HEK293 (cell line): Measurements from ENCODE around the gene FIP1L1.

Source experiments
- CTCF ChIA-PET: fragments of 350-600 bp; formaldehyde crosslinking; extraction: SDS; loops from one replicate; lab custom pipeline; 2021; ENCODE audit warnings: antibody characterized with exemption; lab: Yijun Ruan, JAX
- POLR2A ChIA-PET: fragments of 300-600 bp; formaldehyde crosslinking; extraction: SDS; loops from one replicate; lab custom pipeline; 2020; ENCODE audit warnings: antibody characterized with exemption, inconsistent platforms; lab: Yijun Ruan, JAX
- H3K27ac ChIP-seq: fragments of 200-500 bp; sonication (Bioruptor generic); 2 replicates; pipeline ENCODE4 v1.5.1; 2014; ENCODE audit warnings: low read depth, low read length, control low read depth, inconsistent platforms; ENCODE audit errors: extremely low read depth
- H3K36me3 ChIP-seq, 2 experiments: fragments of 200-500 bp in 1 of 2; sonication (Bioruptor generic) in 1 of 2; 1 replicate in 1 of 2; 2 replicates in 1 of 2; pipeline ENCODE4 v1.5.1; 2014 to 2017; ENCODE audit warnings: inconsistent platforms in 2 of 2, low read length in 2 of 2; ENCODE audit not compliant: control insufficient read depth in 2 of 2, insufficient read depth in 1 of 2
- H3K4me1 ChIP-seq: fragments of 200-500 bp; sonication (Bioruptor generic); 2 replicates; pipeline ENCODE4 v1.5.1; 2014; ENCODE audit warnings: mild to moderate bottlenecking, low read length, inconsistent platforms; ENCODE audit not compliant: control insufficient read depth, insufficient read depth
- H3K4me3 ChIP-seq: 2 replicates; pipeline ENCODE4 v1.5.1; 2011; ENCODE audit warnings: low read depth, mild to moderate bottlenecking, control low read depth, low read length, moderate library complexity
- H3K9me3 ChIP-seq: fragments of 200-500 bp; sonication (Bioruptor generic); 2 replicates; pipeline ENCODE4 v1.5.1; 2014; ENCODE audit warnings: low read depth, low read length, inconsistent platforms; ENCODE audit not compliant: control insufficient read depth, insufficient read depth
- BCL11A ChIP-seq: fragments of 450-650 bp; formaldehyde crosslinking; IDR thresholded peaks from 2 replicates; pipeline ENCODE4 v1.5.1; 2016; ENCODE audit warnings: low read depth, missing biosample characterization, missing genetic modification characterization
- CTCF ChIP-seq: fragments of 450-650 bp; formaldehyde crosslinking; IDR thresholded peaks from 2 replicates; pipeline ENCODE4 v1.5.1; 2016; ENCODE audit warnings: missing biosample characterization, missing genetic modification characterization
- GLIS1 ChIP-seq: fragments of 450-650 bp; formaldehyde crosslinking; IDR thresholded peaks from 2 replicates; pipeline ENCODE4 v1.5.1; 2016; ENCODE audit warnings: missing biosample characterization, missing genetic modification characterization
- KLF1 ChIP-seq: fragments of 450-650 bp; formaldehyde crosslinking; IDR thresholded peaks from 2 replicates; pipeline ENCODE4 v1.5.1; 2016; ENCODE audit warnings: missing biosample characterization, missing genetic modification characterization
- KLF16 ChIP-seq: fragments of 450-650 bp; formaldehyde crosslinking; IDR thresholded peaks from 2 replicates; pipeline ENCODE4 v1.5.1; 2017; ENCODE audit warnings: missing biosample characterization, missing genetic modification characterization
- OSR2 ChIP-seq: fragments of 450-650 bp; formaldehyde crosslinking; IDR thresholded peaks from 2 replicates; pipeline ENCODE4 v1.5.1; 2016; ENCODE audit warnings: missing biosample characterization, missing genetic modification characterization
- RBAK ChIP-seq: fragments of 450-650 bp; formaldehyde crosslinking; IDR thresholded peaks from 2 replicates; pipeline ENCODE4 v1.5.1; 2016; ENCODE audit warnings: missing biosample characterization, missing genetic modification characterization
- SALL2 ChIP-seq: fragments of 450-650 bp; formaldehyde crosslinking; IDR thresholded peaks from 2 replicates; pipeline ENCODE4 v1.5.0; 2017; ENCODE audit warnings: missing biosample characterization, mild to moderate bottlenecking, missing genetic modification characterization, borderline replicate concordance
- ZBTB20 ChIP-seq: fragments of 450-650 bp; formaldehyde crosslinking; IDR thresholded peaks from 2 replicates; pipeline ENCODE4 v1.5.1; 2016; ENCODE audit warnings: missing biosample characterization, missing genetic modification characterization
- ZEB2 ChIP-seq: fragments of 450-650 bp; formaldehyde crosslinking; IDR thresholded peaks from 2 replicates; pipeline ENCODE4 v1.5.1; 2016; ENCODE audit warnings: missing biosample characterization, missing genetic modification characterization
- ZNF114 ChIP-seq: fragments of 450-650 bp; formaldehyde crosslinking; IDR thresholded peaks from 2 replicates; pipeline ENCODE4 v1.5.0; 2017; ENCODE audit warnings: missing biosample characterization, missing genetic modification characterization
- ZNF133 ChIP-seq: fragments of 450-650 bp; formaldehyde crosslinking; IDR thresholded peaks from 2 replicates; pipeline ENCODE4 v1.5.1; 2016; ENCODE audit warnings: missing biosample characterization, missing genetic modification characterization
- ZNF302 ChIP-seq: fragments of 450-650 bp; formaldehyde crosslinking; IDR thresholded peaks from 2 replicates; pipeline ENCODE4 v1.5.1; 2016; ENCODE audit warnings: missing biosample characterization, missing genetic modification characterization, low read depth
- ZNF311 ChIP-seq: fragments of 450-650 bp; formaldehyde crosslinking; IDR thresholded peaks from 2 replicates; pipeline ENCODE4 v1.5.1; 2017; ENCODE audit warnings: missing biosample characterization, missing genetic modification characterization, borderline replicate concordance
- ZNF37A ChIP-seq: fragments of 450-650 bp; IDR thresholded peaks from 2 replicates; pipeline ENCODE4 v1.5.1; 2018; ENCODE audit warnings: missing biosample characterization, missing genetic modification characterization
- ZNF521 ChIP-seq: fragments of 450-650 bp; formaldehyde crosslinking; IDR thresholded peaks from 2 replicates; pipeline ENCODE4 v1.5.1; 2017; ENCODE audit warnings: missing biosample characterization, mild to moderate bottlenecking, missing genetic modification characterization
- ZNF555 ChIP-seq: fragments of 450-650 bp; formaldehyde crosslinking; conservative IDR thresholded peaks from 2 replicates; pipeline ENCODE4 v1.5.1; 2017; ENCODE audit warnings: missing biosample characterization, mild to moderate bottlenecking, missing genetic modification characterization, inconsistent platforms
- ZNF664 ChIP-seq: fragments of 450-650 bp; formaldehyde crosslinking; IDR thresholded peaks from 2 replicates; pipeline ENCODE4 v1.5.1; 2016; ENCODE audit warnings: missing biosample characterization, missing genetic modification characterization
- ZNF776 ChIP-seq: fragments of 450-650 bp; formaldehyde crosslinking; IDR thresholded peaks from 2 replicates; pipeline ENCODE4 v1.5.0; 2017; ENCODE audit warnings: missing biosample characterization, missing genetic modification characterization, borderline replicate concordance
- ZNF830 ChIP-seq: fragments of 450-650 bp; IDR thresholded peaks from 2 replicates; pipeline ENCODE4 v1.5.0; 2018; ENCODE audit warnings: missing biosample characterization, missing genetic modification characterization, low read depth, mild to moderate bottlenecking, moderate library complexity

Gene FIP1L1

GRCh38 chr4:53494851-53495250 is 117.4 kb downstream of the FIP1L1 start:
- no peak overlapping the region for H3K4me3 ChIP-seq
- CTCF ChIA-PET = no interaction called here
- H3K9me3 ChIP-seq = no peaks in the 10 kb centered on the region
- POLR2A ChIA-PET = no interaction called here
- H3K4me1 ChIP-seq = no peaks in the 10 kb centered on the region
- TF ChIP-seq ZNF37A = no peak
- TF ChIP-seq ZNF555 (tag by site-specific recombination) = no peak
- no peak for TF ChIP-seq ZNF311
- TF ChIP-seq OSR2 (tag by site-specific recombination) = no peak
- no peak for TF ChIP-seq ZNF114
- TF ChIP-seq ZNF133 (tag by site-specific recombination) = no peak
- TF ChIP-seq KLF1 (tag by site-specific recombination) = no peak
- TF ChIP-seq GLIS1 (tag by site-specific recombination) = no peak
- no peak for TF ChIP-seq ZNF830 (tag by site-specific recombination)
- TF ChIP-seq ZEB2 (tag by site-specific recombination) = no peak
- no peak for TF ChIP-seq BCL11A (tag by site-specific recombination)
- TF ChIP-seq RBAK (tag by site-specific recombination) = no peak
- H3K36me3 ChIP-seq = no peaks in the 10 kb centered on the region
- no peak overlapping the region for H3K27ac ChIP-seq

- H3K4me1 ChIP-seq = no peaks in the 10 kb centered on the region
- no peak overlapping the region for H3K4me3 ChIP-seq
- ChIA-PET CTCF (interaction anchor here (0.6 kb wide), 1 partner anchor 743 kb away, joined by 3 read pairs; no protein-coding TSS in a partner anchor), POLR2A (no interaction called here)
- TF ChIP-seq KLF16 (tag by site-specific recombination) (no peak), ZNF521 (tag by site-specific recombination) (no peak), ZNF664 (tag by site-specific recombination) (no peak), CTCF (tag by site-specific recombination) (no peak)
- no peak overlapping the region for H3K27ac ChIP-seq
- no peaks in the 10 kb centered on the region for H3K36me3 ChIP-seq
- H3K9me3 ChIP-seq = no peaks in the 10 kb centered on the region
These were observed 120.2 kb downstream of the FIP1L1 start for GRCh38 chr4:53497487-53498244.

GRCh38 chr4:53498706-53499105 is 121.3 kb downstream of the FIP1L1 start:
- no peak overlapping the region for H3K27ac ChIP-seq
- H3K4me1 ChIP-seq = no peaks in the 10 kb centered on the region
- no peak for TF ChIP-seq ZNF302
- no peak for TF ChIP-seq ZNF664 (tag by site-specific recombination)
- no peak for TF ChIP-seq ZBTB20 (tag by site-specific recombination)
- TF ChIP-seq ZNF776 (tag by site-specific recombination) = no peak
- no peak for TF ChIP-seq SALL2 (tag by site-specific recombination)
- H3K36me3 ChIP-seq = no peaks in the 10 kb centered on the region
- CTCF ChIA-PET = interaction anchor here (0.7 to 1.4 kb wide), 3 partner anchors 8 to 735 kb away, joined by 3 to 4 read pairs (median 4); no protein-coding TSS in a partner anchor
- no peaks in the 10 kb centered on the region for H3K9me3 ChIP-seq
- no peak overlapping the region for H3K4me3 ChIP-seq
- POLR2A ChIA-PET = no interaction called here
